ENCODE results near the gene CYFIP2. TPM values are rescaled to one million over a fixed set of nuclear protein-coding genes. Genes with fewer than 3 reads are reported as not detected.

CYFIP2 gene
- total and polyA plus RNA-seq, 11 donors, result 23.2 to 62.7 (median 37.4) TPM

GRCh38 chr5:157369507-157369906 lies 103.6 kb downstream of the CYFIP2 start:
- TF ChIP-seq CTCF (IDR thresholded peaks at IDR 0.05) (no peak), POLR2A (IDR thresholded peaks at IDR 0.05) (no peak)
- peaks cover 0 to 7% (median 0%) of the 10 kb centered on the region in 12 donors for H3K4me1 ChIP-seq
- no peak overlapping the region for H3K4me3 ChIP-seq
- H3K27ac ChIP-seq, result peak overlapping the region in 1 of 12 donors; percentile 79
- 92 to 98% (median 96%) methylated on average over 2 of the region's 2 CpGs for WGBS, 4 donors
- no peaks in the 10 kb centered on the region for H3K27me3 ChIP-seq
- ATAC-seq (no peak), DNase-seq (no peak)
- peaks cover 0 to 27% (median 0%) of the 10 kb centered on the region in 9 donors for H3K36me3 ChIP-seq
- H3K9me3 ChIP-seq, result no peaks in the 10 kb centered on the region
- intact Hi-C loops (cut with DNase I), result loop anchor here in 4 of 10 donors (5.0 to 10.0 kb wide), 2 partner anchors 105 to 108 kb away; no protein-coding TSS in a partner anchor

GRCh38 chr5:157370967-157371366 lies 105.0 kb downstream of the CYFIP2 start:
- DNase-seq (no peak), ATAC-seq (no peak)
- TF ChIP-seq CTCF (IDR thresholded peaks at IDR 0.05), result no peak
- no peak for TF ChIP-seq POLR2A (IDR thresholded peaks at IDR 0.05)
- no peaks in the 10 kb centered on the region for H3K27me3 ChIP-seq
- no peak overlapping the region for H3K4me3 ChIP-seq
- H3K27ac ChIP-seq, result peak overlapping the region in 1 of 12 donors; percentile 79
- peaks cover 0 to 7% (median 0%) of the 10 kb centered on the region in 12 donors for H3K4me1 ChIP-seq
- no peaks in the 10 kb centered on the region for H3K9me3 ChIP-seq
- peaks cover 0 to 31% (median 0%) of the 10 kb centered on the region in 9 donors for H3K36me3 ChIP-seq
- intact Hi-C loops (cut with DNase I), result loop anchor here in 1 of 10 donors (10.0 kb wide), 1 partner anchor 104 kb away; no protein-coding TSS in a partner anchor
- WGBS, 4 donors, result 70 to 92% (median 84%) methylated on average over 5 to 6 of the region's 6 CpGs

GRCh38 chr5:157371655-157372471 lies 105.9 kb downstream of the CYFIP2 start:
- Histone ChIP-seq H3K9me3 (no peaks in the 10 kb centered on the region), H3K36me3 (peaks cover 0 to 37% (median 0%) of the 10 kb centered on the region in 9 donors), H3K4me1 (peaks cover 0 to 5% (median 0%) of the 10 kb centered on the region in 12 donors), H3K4me3 (no peak overlapping the region), H3K27me3 (no peaks in the 10 kb centered on the region), H3K27ac (peak overlapping the region in 1 of 12 donors; percentile 79)
- intact Hi-C loops (cut with DNase I), result loop anchor here in 1 of 10 donors (10.0 kb wide), 1 partner anchor 103 kb away; no protein-coding TSS in a partner anchor
- 82 to 83% (median 82%) methylated on average over 5 of the region's 5 CpGs for WGBS, 4 donors
- no peak for ATAC-seq
- TF ChIP-seq POLR2A (IDR thresholded peaks at IDR 0.05), result no peak
- no peak for TF ChIP-seq CTCF (IDR thresholded peaks at IDR 0.05)
- no peak for DNase-seq

GRCh38 chr5:157372472-157372822 lies 106.5 kb downstream of the CYFIP2 start:
- no peaks in the 10 kb centered on the region for H3K4me1 ChIP-seq
- DNase-seq, result no peak
- no peak overlapping the region for H3K4me3 ChIP-seq
- H3K36me3 ChIP-seq, result peaks cover 0 to 37% (median 0%) of the 10 kb centered on the region in 9 donors
- no peak for ATAC-seq
- TF ChIP-seq POLR2A (IDR thresholded peaks at IDR 0.05) (no peak), CTCF (IDR thresholded peaks at IDR 0.05) (no peak)
- WGBS, 4 donors, result 71 to 76% (median 74%) methylated on average over 4 of the region's 4 CpGs
- H3K27ac ChIP-seq, result peak overlapping the region in 1 of 12 donors; percentile 79
- no peaks in the 10 kb centered on the region for H3K9me3 ChIP-seq
- intact Hi-C loops (cut with DNase I), result loop anchor here in 1 of 10 donors (10.0 kb wide), 1 partner anchor 102 kb away; no protein-coding TSS in a partner anchor
- H3K27me3 ChIP-seq, result no peaks in the 10 kb centered on the region
